HG03521 (cell line): ENCODE results near the gene ABHD3.
"Not testable (repeated sequence)": the region's sequence is repeated elsewhere in the genome, so short reads cannot be mapped to it uniquely, and the experiment has no call there.

Experiments
- ATAC-seq: cut with Tn5 transposase; IDR thresholded peaks from one replicate; pipeline ENCODE4 v1.9.1; 2021; ENCODE audit warnings: mild to moderate bottlenecking, moderate library complexity; ENCODE audit not compliant: unreplicated experiment

The ABHD3 gene, protein sequence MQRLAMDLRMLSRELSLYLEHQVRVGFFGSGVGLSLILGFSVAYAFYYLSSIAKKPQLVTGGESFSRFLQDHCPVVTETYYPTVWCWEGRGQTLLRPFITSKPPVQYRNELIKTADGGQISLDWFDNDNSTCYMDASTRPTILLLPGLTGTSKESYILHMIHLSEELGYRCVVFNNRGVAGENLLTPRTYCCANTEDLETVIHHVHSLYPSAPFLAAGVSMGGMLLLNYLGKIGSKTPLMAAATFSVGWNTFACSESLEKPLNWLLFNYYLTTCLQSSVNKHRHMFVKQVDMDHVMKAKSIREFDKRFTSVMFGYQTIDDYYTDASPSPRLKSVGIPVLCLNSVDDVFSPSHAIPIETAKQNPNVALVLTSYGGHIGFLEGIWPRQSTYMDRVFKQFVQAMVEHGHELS

DNA sequence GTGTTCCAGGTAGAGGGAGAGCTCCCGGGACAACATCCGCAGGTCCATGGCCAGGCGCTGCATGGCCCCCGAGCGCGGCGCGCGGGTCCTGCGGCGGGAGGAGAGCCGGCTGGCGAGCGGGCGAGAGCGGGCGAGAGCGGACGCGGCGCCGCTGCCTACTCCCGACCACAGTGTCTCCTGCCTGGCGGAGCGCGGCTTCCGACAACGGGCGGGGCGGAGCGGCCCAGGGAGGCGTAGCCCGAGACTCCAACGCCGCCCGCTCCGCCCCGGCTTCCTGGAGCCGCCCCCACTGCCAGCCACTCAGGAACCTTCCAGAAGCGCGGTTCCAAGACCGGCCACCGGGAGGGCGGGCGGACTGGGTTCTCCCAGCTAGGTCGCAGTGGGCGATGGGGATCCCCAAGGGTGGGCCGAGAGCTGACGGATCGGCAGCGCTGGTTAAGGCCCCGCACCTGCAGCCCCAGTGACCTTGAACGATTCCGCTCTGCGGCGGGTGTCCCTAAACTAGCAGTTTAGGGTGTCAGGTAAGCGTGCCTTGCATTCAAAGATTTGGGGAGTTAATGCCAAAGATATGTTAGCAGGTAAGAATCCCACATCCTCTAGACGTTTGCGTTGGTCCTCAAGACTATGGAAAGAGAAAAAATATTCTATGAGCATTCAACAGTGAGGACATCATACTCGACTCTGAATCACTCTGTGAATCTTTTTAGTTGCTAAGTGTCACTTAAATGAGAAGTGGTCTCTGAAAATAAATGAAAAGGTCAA, at the start of gene ABHD3:
Gene ABHD3, minus strand, starts transcription at position 172 of the 762 bp plus-strand sequence. Its CDS starts 109 bp downstream, at position 63.
- peak; percentile 94 for ATAC-seq

DNA sequence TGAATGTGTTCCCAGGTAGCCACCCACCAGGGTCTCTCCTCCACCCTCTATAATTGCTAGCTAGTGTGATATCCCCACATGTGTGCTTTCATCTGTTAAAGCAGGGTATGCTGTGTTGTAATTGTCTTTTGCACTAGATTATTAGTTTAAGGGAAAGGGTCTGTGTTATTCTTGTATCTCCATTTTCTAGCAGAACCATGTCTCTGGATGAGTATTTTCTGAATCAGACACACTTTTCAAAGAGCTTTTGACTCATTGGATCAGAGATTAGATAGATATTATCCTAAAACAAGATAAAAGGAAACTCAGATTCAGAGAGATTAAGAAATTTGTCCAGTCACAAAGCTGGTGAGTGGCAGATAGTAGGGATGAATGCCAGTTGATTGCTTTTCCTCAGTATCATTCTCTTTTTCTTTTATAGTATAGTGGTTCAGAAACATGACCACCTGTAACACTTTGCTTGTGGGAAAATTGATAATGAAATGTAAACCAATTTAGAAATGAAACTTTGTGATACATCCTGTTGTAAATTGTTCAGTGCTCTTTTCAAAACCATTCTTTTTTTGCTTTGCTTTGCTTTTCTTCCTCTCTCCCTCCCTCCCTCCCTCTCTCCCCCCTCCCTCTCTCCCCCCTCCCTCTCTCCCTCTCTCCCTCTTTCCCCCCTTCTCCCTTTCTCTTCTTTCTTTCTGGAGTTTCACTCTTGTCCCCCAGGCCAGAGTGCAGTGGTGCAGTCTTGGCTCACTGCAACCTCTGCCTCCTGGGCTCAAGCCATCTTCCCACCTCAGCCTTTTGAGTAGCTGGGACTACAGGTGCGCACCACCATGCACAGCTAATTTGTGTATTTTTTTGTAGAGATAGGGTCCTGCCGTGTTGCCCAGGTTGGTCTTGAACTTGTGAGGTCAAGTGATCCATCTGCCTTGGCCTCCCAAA, 43.5 kb upstream of the ABHD3 start:
- no peak for ATAC-seq

DNA sequence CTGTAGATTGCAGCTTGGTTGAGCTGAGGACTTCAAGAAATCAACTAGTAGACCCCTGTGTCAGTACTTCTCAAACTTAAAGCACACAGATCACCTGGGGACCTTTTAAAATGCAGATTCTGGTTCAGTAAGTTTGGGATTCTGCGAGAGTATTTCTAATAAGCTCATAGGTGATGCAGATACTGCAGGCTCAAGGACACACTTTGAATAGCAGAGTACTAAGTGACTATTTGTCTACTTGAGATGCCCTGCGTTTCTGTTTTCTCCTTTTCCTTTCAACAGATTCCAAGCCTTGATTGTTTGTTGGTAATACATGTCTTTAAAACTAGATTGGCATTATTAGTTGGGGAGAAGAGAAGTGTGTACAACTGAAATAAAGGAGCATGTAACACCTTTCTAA, 42.7 kb upstream of the ABHD3 start:
- no peak for ATAC-seq

DNA sequence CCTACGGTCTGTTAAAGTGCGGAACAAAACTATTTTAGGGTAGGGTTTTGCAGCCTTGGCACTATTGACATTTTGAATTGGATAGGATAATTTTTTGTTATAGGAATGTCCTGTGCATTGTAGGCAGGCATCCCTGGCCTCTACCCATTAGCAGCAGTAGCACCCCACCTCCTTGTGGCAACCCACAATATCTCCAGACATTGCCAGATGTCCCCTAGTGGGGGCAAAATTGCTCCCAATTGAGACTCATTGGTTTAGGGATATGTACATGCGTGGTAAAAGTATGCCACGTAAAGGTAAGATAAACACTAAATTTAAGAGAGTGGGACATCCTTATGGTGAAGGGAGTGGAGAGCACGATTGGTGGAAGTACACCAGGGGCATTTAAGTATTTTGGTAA, 40.7 kb upstream of the ABHD3 start:
- no peak for ATAC-seq

DNA sequence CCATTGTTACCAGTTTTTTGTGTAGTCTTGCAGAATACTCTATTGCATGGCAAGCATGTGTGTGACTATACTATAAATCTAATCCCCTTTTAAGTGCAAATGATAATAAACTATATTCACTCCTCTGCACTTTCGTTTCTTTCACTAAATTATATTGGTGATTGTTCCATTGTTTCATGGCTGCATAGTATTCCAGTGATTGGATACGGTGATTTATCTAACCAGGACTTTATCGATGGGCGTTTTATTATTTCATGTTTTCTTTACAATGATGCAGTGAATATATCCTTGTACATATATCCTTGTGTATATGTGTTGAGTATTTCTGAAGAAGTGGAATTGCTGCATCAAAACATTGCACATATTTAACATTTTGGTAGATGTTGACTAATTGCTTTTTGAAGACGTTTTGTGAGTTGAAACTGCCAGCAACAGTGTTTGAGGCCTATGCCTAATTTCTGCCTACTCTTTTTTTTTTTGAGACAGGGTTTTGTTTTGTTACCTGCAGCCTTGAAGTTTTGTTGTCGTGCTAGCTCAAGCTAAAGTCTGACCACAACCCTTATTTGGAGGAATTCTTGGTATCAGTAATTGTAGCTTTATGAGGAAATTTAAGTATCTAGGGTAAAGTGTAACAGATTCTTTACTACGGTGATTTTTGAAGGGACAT, 38.7 kb upstream of the ABHD3 start:
- ATAC-seq, result no peak

DNA sequence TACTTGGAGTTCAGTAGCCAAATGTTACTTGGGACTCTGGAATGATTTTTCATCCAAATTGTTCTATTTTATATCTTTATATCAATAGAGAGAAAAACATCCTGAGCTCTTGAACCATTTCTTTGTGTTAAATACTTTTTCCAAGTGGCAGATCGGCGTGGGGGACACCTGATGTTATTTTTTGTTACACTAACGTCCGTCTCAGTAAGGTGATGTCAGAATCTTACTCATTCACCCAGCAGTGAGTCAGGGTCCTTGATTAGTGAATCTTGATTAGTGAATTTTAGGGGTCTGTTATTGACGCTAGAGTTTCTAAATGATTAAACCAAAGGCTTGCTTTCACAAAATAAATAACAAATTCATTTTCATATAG, 37.7 kb upstream of the ABHD3 start:
- ATAC-seq, result no peak

DNA sequence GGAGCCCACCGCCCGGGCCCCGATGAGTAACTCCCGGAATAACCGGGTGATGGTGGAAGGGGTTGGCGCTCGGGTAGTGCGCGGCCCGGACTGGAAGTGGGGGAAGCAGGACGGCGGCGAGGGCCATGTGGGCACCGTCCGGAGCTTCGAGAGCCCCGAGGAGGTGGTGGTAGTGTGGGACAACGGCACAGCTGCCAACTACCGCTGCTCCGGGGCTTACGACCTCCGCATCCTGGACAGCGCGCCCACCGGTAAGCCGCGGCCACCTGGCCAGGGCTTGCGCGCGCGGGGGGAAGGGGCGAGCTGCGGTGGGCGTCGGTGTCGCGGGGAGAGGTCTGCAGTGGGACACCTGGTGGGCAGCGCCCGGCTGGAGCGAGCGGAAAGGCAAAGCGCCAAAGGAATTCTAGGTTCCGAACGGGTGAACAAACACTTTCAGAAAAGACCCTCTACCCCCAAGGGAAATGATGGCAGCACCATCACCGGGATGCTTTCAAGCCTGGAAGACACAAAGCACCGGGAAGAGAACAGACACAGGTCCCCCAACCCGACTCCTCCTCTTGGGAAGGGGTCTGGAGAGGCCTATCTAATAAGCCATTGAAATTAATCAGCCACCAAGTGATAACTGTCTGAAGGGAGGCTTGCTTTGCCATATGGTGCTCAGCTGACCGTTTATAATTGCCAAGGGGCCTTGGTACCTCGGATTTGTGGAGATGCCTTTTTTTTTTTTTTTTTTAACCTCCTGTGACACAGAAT, 37.2 kb upstream of the ABHD3 start:
- peak; percentile 19 for ATAC-seq

DNA sequence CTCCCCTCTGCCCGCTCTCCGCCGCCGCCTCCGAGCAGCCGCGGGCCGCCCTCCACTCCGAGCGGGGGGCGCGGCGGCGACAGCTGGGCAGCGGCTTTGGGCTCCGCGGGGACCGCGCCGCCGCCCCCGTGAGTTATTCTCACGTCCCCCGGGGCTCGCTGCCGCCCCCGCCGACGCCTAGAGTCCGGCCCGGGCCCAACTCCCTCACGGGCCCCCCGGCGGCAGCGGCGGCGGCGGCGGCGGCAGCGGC, 36.7 kb upstream of the ABHD3 start:
- ATAC-seq, result no peak

DNA sequence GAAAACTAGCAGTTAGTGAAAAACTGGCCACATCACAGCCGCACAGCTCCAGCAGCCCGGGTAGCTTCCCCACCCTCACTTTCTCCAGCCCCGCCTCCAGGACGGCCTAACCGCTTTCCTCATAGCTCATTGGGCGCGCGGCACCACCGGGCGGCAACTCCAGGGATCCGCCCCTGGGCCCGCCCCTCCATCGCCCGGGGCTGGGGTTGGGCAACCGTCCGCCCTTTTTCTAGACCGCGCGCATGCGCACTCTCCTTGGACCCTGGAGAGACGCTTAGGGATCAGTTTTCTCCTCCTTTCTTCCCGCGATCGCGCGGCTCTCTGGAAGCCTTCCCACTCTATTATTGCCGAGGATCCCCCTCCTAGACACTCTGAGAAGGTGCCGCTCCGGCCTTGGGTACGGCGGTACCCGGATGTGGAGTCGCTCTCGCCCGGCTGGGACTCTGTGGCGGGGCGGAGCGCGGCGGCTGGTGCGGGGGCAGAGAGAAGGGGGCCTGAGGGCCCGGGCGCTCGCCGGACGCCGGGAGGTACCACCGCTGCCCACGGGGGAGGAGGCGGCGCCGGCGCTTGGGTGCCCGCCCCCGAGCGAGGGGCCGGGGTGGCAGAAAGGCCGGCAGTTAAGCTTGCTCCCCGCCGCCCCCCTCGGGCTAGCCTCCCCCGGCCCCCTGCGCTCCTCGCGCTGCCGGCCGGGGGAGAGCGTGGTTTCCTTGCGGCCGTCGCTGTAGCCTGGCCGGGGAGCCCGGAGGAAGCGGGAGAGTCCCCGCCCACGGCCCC, 36.2 kb upstream of the ABHD3 start, which contains the start of gene MIB1:
Gene MIB1, plus strand, starts transcription at position 255 of the 774 bp plus-strand sequence. CDS start 792 bp downstream, outside the sequence.
- peak; percentile 96 for ATAC-seq

DNA sequence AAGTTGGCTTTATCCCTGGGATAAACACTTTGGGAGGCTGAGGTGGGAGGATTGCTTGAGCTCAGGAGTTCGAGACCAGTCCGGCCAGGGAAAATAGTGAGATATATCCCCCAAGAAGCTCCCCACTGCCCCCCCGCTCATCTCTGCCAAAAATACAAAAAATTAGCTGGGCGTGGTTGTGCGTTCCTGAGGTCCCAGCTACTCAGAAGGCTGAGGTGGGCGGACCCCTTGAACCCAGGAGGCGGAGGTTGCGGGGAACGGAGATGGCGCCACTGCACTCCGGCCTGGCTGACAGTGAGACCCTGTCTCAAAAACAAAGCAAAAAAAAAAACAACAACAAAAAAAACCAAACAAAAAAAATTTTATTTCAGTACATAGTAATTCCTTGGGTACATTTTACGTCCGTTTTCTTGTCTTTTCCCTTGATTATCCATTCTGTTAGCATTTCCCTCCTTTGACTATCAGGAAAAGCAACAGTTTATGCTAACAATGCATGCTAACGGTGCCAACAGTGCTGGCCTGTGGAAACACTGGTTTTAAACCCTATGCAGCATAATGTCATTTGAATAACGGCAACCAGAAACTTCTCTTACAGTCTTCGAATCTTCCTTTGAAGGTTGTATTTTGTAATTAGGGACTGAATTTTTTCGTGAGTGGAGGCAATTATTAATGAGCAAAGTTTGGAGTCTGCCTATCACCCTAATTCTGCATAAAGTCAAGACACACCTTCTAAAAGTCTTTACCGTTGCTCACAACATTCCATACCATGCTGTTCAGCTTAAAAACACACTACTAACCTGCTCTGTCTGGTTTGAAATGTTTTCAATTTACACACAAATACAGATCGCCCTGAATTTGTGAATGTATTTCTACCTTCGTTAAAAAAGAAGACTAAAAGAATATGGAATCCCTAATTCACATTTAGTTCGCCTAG, 35.3 kb upstream of the ABHD3 start:
- ATAC-seq, result no peak

DNA sequence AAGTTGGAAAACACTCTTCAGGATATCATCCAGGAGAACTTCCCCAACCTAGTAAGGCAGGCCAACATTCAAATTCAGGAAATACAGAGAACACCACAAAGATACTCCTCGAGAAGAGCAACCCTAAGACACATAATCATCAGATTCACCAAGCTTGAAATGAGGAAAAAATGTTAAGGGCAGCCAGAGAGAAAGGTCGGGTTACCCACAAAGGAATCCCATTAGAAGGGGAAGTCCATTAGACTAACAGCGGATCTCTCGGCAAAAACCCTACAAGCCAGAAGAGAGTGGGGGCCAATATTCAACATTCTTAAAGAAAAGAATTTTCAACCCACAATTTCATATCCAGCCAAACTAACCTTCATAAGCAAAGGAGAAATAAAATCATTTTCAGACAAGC, 32.4 kb upstream of the ABHD3 start:
- ATAC-seq, result not testable (repeated sequence)

DNA sequence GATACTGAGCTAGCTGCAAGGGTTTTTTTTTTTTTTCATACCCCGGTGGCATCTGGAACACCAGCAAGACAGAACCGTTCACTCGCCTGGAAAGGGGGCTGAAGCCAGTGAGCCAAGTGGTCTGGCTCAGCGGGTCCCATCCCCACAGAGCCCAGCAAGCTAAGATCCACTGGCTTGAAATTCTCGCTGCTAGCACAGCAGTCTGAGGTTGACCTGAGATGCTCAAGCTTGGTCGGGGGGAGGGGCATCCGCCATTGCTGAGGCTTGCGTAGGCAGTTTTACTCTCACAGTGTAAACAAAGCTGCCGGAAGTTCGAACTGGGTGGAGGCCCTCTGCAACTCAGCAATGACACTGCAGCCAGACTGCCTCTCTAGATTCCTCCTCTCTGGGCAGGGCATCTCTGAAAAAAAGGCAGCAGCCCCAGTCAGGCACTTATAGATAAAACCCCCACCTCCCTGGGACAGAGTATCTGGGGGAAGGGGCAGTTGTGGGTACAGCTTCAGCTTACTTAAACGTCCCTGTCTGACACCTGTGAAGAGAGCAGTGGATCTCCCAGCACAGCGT, 31.0 kb upstream of the ABHD3 start:
- no peak for ATAC-seq

DNA sequence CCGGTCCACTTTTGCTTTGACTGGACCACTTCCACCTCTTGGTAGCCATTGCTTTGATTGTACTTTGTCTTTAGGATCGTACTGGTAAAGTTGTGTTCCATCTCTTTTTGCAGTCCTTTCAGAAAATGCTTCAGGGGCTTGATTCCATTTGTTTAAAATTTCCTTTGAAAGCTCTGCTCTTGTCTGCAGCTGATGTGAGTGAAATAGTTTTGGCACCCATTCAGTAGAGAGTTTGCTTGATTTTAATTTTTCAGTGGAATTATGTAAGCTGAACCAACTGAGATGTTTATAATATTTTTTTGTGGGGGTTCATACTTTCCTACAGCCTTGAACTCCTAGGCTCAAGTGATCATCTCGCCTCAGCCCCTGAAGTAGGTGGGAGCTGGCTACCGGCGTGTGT, 28.4 kb upstream of the ABHD3 start:
- ATAC-seq, result no peak

DNA sequence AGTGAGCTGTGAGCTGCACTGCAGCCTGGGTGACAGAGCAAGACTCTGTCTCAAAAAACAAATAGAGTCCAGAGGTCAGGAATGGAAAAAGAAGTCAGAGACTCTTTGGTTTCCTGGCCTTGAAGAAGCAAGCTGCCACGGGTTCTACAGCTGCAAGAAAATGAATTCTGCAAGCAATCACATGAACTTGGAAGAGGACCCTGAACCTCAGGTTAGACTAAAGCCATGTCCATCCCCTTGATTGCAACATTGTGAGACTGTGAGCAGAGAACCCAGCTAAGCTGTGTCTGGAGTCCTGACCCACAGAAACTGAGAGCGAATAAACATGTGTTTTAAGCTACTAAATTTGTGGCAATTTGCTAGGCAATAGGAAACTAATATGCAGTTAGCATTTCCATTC, 23.1 kb upstream of the ABHD3 start:
- no peak for ATAC-seq

DNA sequence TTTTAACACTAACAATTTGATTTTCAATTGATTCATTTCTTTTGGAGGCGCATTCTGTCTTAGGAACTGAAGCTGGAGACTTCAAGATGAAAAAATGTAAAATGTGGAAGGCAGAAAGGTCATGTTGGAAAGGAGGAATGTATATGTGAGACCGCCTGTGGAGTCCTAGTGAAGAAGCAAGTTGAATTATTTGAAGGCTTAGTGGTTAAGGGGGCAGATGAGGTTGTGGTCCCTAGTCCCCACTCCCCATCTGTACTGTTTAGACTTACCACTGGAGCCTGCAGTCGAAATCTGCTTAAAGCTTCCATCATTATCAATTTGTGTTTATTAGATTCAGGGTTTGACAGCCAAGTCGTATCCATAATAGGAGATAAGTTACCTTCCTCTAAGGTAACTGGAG, 20.6 kb upstream of the ABHD3 start:
- ATAC-seq, result no peak

DNA sequence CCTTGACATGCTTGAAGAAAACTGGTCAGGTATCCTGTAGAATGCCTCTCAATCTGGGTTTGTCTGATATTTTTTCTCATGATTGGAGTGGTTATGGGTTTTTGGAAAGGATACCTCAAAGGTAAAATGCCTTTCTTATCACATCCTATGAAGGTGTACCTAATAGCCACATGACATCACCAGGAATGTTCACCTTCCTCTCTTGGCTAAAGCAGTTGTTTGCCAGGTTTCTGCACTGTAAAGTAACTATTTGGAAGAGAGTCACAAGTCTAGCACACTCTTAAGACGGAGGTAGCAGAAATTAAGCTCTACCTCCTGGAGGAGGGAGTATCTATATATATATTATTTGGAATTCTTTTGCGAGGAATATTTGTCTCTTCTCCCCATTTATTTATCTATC, 18.1 kb upstream of the ABHD3 start:
- ATAC-seq, result no peak

DNA sequence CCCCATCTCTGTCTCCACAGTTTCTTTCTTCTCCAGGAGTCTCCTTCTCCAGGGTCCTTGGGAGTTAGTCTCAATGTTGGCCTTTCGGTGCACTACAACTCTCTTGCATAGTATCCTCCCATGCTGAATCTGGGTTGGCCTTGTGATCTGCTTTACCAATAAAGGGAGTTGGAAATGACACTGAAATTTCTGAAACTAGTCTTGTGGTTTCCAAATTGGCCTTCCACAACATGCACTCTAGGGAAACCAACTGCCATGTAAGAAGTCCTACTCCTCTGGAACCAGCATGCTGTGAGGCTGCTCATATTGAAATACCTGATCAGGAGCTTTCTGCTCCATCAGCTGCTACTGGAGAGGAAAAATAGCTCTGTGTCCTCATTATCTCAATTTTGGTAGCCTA, 9.9 kb upstream of the ABHD3 start:
- no peak for ATAC-seq

DNA sequence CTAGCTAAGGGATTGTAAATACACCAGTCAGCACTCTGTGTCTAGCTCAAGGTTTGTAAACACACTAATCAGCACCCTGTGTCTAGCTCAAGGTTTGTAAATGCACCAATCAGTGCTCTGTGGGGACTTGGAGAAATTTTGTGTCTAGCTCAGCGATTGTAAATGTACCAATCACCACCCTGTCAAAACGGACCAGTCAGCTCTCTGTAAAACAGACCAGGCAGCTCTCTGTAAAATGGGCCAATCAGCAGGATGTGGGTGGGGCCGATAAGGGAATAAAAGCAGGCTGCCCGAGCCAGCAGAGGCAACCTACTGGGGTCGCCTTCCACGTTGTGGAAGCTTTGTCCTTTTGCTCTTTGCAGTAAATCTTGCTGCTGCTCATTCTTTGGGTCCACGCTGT, 2.6 kb upstream of the ABHD3 start:
- not testable (repeated sequence) for ATAC-seq
